Erythroblast (primary cell): ENCODE measurements around the gene RHBDF1.
A peak's percentile ranks its signal among the peaks of the same experiment; 100 is the strongest.

Experiments
- DNase-seq, 2 experiments: peaks; one replicate each; lab custom pipeline; 2025; lab: John Stamatoyannopoulos, UW
- GATA1 ChIP-seq: IDR thresholded peaks from 2 replicates; pipeline ENCODE4 v1.6.1; 2011; ENCODE audit warnings: low read depth, mild to moderate bottlenecking, control low read depth, low read length, moderate library complexity
- POLR2A ChIP-seq: IDR thresholded peaks from 2 replicates; pipeline ENCODE4 v1.6.1; 2011; ENCODE audit warnings: mild to moderate bottlenecking, low read length

Gene RHBDF1

DNA sequence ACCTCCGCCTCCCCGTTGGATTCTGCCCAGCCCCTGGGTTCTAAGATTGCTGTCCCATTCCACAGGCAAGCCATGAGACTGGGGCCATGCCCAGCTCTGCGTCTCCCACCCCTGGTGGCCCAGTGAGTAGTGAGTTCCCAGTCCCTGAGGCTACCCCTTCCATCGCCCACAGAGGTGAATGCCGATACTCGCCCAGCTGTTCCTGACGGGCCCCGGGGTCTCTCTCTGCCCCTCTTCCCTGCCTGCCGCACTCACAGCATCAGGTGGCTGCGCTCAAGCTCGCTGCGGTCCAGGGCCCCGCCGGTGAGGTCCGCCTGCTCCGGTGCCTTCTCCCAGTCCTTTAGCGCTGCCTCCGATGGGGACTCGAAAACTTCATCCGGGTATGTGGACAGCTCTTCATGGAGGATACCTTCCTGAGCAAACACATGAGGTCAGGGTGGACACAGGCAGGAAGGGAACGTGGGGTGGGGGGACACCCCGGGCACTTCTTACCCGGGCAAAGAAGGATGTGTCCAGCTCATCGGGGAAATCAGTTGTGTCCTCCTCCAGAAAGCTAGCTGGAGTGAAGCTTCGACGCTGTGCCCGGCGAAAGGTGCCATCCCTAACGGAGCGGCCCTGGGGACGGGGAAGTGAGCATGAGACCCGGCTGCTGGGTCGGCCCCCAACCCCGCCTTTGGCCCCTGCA, 10.0 kb downstream of the RHBDF1 start:
- TF ChIP-seq POLR2A = no peak
- TF ChIP-seq GATA1 = no peak
- no peak for DNase-seq

DNA sequence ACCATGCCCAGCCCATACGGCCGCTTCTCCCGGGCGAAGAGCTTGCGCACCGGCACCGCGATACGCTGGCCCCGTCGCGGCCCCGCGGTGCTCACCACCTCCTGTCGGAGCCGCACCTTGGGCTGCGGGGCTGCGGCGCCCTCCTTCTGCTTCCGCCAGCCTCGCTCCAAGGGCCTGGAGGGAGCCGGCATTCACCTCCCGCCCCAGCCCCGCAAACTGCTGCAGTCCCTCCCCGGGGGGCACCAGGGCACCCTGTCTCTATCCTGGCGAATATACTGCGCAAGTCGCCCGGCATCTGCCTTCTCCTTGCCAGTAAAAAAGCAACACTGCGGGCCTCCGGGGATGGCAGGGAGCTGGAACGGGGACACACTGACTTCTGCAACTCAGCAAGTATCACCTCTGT, 10.6 kb downstream of the RHBDF1 start:
- TF ChIP-seq GATA1 (no peak), POLR2A (no peak)

DNA sequence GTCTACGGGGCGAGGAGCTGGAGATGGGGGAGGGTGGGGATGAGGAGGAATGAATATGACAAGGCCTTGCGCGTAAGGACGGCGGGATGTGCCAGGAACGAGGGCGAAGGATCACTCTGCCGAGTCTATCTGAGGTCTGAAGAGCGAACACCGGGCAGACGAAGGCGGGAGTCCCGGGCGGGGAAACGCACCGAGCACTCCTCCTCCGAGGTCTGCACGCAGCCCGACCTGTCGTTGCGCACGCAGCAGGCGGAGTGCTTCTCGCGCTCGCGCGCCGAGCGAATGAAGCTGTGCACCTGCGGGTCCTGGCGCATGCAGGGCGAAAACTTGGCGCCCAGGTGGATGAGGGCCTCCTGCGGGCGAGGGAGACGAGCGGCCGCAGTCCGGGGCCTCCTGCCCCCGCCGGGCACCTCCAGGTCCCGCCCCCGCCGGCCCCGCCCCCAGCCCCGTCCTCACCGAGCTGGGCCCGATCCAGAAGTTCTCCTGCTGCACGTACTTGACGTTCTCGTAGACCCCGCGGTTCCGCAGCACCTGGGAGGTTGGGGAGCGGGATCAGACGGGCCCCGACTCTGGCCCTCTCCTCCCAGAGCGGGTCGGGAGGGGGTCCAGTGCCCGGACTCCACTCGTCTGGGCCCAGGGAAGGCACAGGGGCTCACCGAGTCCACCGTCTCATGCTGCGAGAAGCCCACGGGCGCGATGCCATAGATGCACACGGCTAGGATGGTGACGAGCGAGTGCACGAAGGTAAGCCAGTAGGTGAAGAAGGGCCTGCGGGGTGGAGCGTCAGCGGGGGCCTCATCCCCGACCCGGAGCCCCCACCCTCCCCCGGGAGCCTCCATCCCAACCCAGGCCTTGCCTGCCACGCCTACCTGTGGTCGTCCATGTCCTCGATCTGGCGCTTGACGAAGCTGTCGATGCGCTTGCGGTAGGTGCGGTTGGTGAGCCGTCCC, 11.2 kb downstream of the RHBDF1 start:
- no peak for DNase-seq
- TF ChIP-seq POLR2A = no peak
- no peak for TF ChIP-seq GATA1

More for the DNA sequence above, 10.6 kb downstream of the RHBDF1 start:
- no peak for DNase-seq

DNA sequence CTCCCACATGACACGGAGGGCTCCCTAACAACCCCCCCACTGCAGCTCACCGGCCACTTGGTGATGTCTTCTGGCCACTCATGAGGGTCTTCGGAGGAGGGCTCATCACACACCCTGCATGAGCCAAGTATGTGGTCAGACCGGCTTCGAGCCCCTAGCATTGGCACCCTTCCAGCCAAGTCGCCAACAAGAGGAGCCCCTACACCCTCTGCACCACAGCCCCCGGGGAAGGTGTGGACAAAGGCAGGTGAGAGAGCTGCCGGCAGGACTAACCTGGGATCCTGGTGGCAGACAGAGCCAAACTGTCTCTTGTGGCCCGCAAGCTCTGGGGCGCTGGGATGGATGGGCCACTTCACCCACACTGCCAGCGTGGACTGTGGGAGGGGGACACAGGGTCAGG, 12.3 kb downstream of the RHBDF1 start:
- no peak for DNase-seq
- TF ChIP-seq POLR2A (no peak), GATA1 (no peak)

DNA sequence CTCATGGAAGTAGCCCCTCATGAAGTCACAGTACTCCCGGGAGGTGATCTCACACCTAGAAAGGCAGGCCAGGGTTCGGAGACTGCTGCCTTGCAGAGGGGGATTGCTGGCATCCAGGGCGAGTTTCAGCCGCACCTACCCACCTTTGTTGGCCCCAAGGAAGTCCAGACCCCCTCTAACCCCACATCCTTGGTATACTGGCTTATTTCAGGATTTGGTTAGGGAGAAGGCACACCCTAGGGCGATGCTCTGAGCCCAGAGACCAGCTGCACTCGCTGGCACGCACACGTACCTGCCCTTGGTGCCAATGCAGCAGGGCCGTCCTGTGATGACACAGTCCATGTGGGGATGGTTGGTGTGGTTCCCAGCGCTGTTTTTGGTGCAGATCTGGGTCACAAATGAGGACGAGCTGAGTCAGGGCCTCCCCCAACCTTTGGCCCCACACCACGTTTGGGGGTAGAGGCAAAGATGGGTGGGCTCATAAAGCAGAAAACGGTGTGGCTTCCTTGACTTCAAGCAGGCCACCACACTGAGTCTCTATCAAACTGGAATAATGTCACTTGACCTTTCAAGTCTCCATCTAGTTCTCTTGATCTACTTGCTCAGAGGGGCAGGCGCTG, 12.9 kb downstream of the RHBDF1 start:
- TF ChIP-seq GATA1 = no peak
- no peak for DNase-seq

DNA sequence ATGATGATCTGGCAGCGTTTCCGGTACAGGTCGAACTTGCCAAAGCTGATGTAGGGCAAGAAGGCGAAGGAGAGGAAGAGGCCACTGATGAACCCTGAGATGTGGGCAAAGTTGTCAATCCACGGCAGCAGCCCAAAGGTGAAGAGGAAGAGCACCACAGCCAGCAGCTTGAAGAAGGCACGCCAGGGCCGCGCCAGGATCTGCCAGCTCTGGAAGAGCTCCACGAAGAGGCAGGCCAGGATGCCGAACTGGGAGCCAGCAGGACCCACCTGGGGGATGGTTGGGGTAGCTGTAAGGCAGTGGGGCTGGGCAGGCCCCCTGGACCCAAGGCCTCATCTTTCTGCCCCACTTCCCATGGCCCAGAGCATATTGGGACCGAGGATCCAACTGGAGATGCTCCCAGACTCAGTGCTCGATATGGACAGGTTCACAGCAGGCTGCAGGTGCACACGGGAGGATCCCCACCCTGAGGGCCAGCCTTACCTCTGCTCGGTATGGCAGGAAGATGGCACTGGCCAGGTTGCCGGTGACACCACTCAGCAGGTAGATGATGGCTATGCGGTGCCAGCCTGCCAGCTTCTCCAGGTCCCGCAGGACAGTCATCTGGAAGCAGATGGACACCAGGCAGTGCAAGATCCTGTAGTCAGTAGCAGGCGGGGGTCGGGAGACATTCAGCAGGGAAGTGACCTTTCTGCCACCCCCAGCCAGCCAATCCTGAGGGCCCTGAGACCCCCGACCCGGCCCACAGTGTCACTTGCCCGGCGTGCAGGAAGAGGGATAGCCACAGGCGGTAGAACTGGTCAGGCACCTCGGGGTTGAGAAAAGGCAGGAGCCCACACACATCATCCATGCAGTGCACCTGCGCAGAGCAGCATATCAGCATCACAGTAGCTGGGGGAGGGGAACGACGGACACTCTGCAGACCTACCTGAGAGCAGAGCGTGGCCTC, 13.7 kb downstream of the RHBDF1 start:
- no peak for DNase-seq
- TF ChIP-seq GATA1 (no peak), POLR2A (no peak)

DNA sequence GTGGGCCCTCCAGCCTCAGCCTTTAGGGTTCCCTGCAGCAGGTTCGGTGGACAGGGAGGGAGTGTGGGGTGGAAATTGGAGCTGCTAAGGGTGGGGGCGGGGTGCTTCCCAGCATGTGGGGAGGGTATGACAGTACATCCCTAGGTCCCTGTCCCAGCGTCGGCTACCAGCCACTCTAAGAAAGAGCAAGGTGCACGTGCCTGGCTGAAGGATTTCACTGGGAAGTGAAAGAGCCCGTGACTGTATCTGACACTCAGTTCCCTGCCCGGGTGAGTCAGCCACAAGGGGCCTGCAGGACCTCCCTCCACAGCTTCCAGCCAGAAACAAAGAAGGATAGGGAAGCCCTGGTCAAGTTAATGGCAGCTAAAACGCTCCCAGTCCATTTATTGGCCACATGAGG, 14.7 kb downstream of the RHBDF1 start:
- DNase-seq = no peak
- no peak for TF ChIP-seq GATA1
- TF ChIP-seq POLR2A = no peak

DNA sequence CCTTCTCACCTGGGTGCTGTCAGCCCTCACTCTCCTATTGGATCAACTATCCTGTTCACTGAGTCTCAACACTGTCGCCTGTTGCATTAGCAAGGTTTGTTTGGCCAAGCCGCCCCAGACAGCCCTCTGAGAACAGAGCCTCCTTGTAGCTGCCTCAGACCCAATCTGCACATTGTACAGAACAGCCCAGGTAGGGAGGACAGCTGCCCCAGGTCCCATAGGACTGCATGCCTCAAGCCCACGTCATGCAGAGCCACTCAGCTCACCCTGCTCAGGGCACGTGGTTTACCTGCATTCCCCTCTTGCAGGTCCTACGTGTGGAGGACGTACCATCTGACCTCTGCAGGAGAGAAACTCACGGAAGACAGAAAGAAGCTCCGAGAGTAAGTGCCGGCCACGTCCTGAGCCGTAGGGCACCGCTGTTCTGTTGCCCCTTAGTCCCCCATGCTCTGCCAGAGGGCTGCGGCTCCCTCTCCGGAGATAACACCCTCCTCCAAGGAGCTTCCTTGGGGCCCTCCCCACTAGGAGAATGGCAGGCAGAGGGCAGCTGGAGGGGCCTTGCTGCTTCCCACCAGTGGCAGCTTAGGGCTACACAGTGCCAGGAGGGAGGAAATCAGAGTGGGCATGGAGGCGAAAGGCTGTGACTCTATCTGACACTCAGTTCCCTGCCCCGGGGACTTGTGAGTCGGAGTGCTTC, 16.1 kb downstream of the RHBDF1 start:
- TF ChIP-seq GATA1 = no peak
- TF ChIP-seq POLR2A = no peak
- DNase-seq = no peak

DNA sequence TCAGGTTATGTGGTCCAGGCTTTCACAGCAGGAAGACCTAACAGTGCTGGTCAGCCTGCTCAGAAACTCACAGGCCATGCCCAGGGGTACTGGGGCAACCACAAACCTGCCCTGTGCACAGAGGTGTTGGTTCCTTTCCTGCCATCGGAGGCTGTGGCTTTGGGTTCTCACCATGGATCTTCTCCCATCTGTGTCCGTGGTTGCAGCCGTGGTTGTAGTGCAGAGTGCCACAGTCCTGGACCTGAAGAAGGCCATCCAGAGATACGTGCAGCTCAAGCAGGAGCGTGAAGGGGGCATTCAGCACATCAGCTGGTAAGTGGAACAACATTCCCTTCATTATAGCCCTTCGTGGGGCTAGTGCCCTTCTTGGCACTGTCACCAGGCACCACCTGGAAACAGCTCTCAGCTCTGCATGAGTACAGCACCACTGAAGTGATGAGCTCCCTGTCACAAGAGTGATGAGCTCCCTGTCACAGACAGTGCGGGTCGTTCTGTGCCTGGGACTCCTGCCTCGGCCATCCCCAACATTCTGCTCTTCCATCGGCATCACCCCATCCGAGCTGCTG, 16.8 kb downstream of the RHBDF1 start:
- DNase-seq = no peak
- TF ChIP-seq POLR2A (no peak), GATA1 (no peak)

DNA sequence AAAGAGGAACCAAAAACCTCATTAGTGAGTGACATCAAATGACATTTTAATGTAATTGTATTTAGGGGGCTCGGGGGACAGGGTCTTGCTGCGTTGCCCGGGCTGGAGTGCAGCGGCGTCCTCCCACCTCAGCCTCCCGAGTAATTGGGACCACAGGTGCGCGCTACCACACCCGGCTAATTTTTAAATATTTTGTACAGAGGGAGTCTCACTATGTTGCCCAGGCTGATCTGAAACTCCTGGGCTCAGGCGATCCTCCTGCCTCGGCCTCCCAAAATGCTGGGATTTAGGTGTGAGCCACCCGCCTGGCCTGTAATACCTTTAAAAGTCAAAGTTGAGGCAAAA, 18.2 kb downstream of the RHBDF1 start:
- TF ChIP-seq POLR2A (no peak), GATA1 (no peak)
- DNase-seq = no peak

DNA sequence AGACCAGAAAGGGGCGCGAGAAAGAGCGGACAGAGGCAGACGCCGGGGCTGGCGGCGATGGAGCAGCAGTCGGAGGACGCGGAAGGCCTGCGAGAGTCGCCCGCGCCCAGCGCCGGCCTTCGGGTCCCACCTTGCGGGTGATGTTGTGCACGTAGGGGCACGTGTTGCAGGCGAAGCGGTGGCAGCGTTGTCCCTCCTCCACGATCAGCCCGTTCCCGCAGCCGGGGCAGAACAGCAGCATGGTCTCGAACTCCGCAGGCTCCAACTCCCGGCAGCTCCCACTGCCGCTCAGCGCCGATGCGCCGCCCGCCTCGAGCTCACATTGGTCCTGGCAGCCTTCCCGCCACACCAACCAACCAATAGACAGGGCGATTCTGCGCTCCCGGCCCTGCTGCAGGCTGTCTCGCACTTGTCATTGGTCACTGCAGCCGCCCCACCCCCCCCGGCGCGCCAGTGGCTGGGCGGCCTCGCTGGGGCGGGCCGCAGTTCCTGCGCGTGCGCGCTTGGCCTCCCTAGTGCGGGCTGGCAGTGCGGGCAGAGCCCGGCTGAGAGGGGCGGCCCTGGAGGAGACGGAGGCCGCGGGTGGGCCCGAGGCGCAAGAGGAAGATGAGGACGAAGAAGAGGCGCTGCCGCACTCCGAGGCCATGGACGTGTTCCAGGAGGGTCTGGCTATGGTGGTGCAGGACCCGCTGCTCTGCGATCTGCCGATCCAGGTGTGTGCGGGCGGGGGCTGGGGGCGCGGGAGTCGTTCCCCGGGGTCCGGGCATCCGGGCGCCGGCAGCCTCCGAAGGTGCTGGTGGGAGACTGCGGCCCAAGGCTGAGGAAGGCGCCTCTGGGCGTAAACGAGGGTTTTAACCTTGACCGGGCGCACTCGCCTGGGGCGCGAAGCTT, 18.8 kb downstream of the RHBDF1 start, which contains the start of the genes POLR3K and SNRNP25:
Gene POLR3K (minus strand): TSS at position 263 of the 891 bp plus-strand sequence. CDS start 22 bp downstream, at position 241.
Gene SNRNP25 (plus strand): TSS at position 483 of the 891 bp plus-strand sequence. CDS start 189 bp downstream, at position 672.
- peak; percentile 99 for DNase-seq
- peak; percentile 75 for TF ChIP-seq POLR2A
- no peak for TF ChIP-seq GATA1
